Kidney (tissue), 14 donors: ENCODE measurements around the gene ABLIM2. TPM values are rescaled to one million over a fixed set of nuclear protein-coding genes. Genes with fewer than 3 reads are reported as not detected.

Experiments used
- DNase-seq, 5 donors: peaks; one replicate each; pipeline ENCODE4 v3.0.0-alpha.2; 2013 to 2020
- FAIRE-seq: peaks from 2 replicates; lab custom pipeline; 2012; peaks lifted over from hg19 to GRCh38; lab: Jason Lieb, UNC
- H3K27ac ChIP-seq, 2 donors: one replicate each; pipeline ENCODE4 v1.7.0; 2013; ENCODE audit warnings: low read depth in 2 of 2, low read length in 2 of 2, inconsistent platforms in 1 of 2
- H3K27me3 ChIP-seq: one replicate; pipeline ENCODE4 v1.7.1; 2013; ENCODE audit warnings: low read length, inconsistent platforms; ENCODE audit not compliant: control insufficient read depth, insufficient read depth
- H3K36me3 ChIP-seq, 3 donors: one replicate each; pipeline versions ENCODE4 v1.7.0 to v1.7.1; 2013; ENCODE audit warnings: low read length in 3 of 3, control low read depth in 1 of 3, inconsistent platforms in 1 of 3; ENCODE audit not compliant: insufficient read depth in 3 of 3, control insufficient read depth in 2 of 3
- H3K4me1 ChIP-seq, 3 donors: one replicate each; pipeline versions ENCODE4 v1.7.0 to v1.7.1; 2013; ENCODE audit warnings: low read length in 3 of 3, inconsistent platforms in 1 of 3, low read depth in 1 of 3; ENCODE audit not compliant: control insufficient read depth in 2 of 3, insufficient read depth in 2 of 3
- H3K4me3 ChIP-seq, 3 donors: one replicate each; pipeline versions ENCODE4 v1.7.0 to v1.8.1; 2013; ENCODE audit warnings: low read length in 3 of 3, control low read depth in 1 of 3, inconsistent platforms in 1 of 3
- H3K9ac ChIP-seq, 3 donors: one replicate each; pipeline versions ENCODE4 v1.7.0 to v1.7.1; 2013; ENCODE audit warnings: low read length in 3 of 3, control low read depth in 1 of 3, inconsistent platforms in 1 of 3
- H3K9me3 ChIP-seq, 3 donors: one replicate each; pipeline versions ENCODE4 v1.7.0 to v1.7.1; 2013; ENCODE audit warnings: low read length in 3 of 3, control low read depth in 1 of 3, inconsistent platforms in 1 of 3; ENCODE audit not compliant: control insufficient read depth in 2 of 3, insufficient read depth in 1 of 3
- CTCF ChIP-seq: IDR thresholded peaks from 3 replicates; pipeline ENCODE4 v1.5.1; 2012; ENCODE audit warnings: mild to moderate bottlenecking, moderate library complexity, borderline replicate concordance; ENCODE audit not compliant: insufficient read depth; ENCODE audit errors: extremely low read depth
- intact Hi-C: fragments of 100-400 bp; cut with DNase I; formaldehyde crosslinking; loops from one replicate; pipeline ENCODE4 v1.11.1; 2022
- polyA plus RNA-seq: library from polyadenylated mRNA; stranded (reverse); fragments of 350-450 nt; fragmentation: Illumina TruSeq; extraction: RNeasy Lipid Tissue Mini Kit (QIAGEN cat#74804); gene quantifications from one replicate; pipeline ENCODE4 v1.2.3, GENCODE V29; 2014; ENCODE audit warnings: low read depth, low replicate concordance; ENCODE audit not compliant: insufficient read depth
- total RNA-seq: library from RNA; stranded (reverse); fragmentation: NEBNext Ultra II Directional; extraction: Animal tissue kit (Norgen Biotek cat#: 25700); gene quantifications from one replicate; pipeline ENCODE4 v1.2.1, GENCODE V29; 2021
- donor health status: control.
- donor health status: control.
- donor health status: control.
- donor health status: control.
- donor health status: control.
- donor health status: DM: yes; HTN: yes; CAD: no.
- donor health status: Normal renal cell carcinoma (clear cell type).

Gene ABLIM2
- total and polyA plus RNA-seq, 2 donors from 2014 or later: 9.5 to 23.3 TPM

- no peaks in the 10 kb centered on the region for H3K27me3 ChIP-seq
- FAIRE-seq (no peak), DNase-seq (no peak)
- no peak overlapping the region for H3K4me3 ChIP-seq
- no peaks in the 10 kb centered on the region for H3K36me3 ChIP-seq
- H3K27ac ChIP-seq: no peak overlapping the region
- peaks cover 0 to 3% (median 0%) of the 10 kb centered on the region in 3 donors for H3K9me3 ChIP-seq
- H3K4me1 ChIP-seq: no peaks in the 10 kb centered on the region
- H3K9ac ChIP-seq: no peak overlapping the region
- intact Hi-C loops: no loop called here
- no peak for TF ChIP-seq CTCF
These were observed 182.6 kb downstream of the ABLIM2 start for GRCh38 chr4:7976025-7976424.

- Histone ChIP-seq H3K9me3 (peaks cover 0 to 3% (median 0%) of the 10 kb centered on the region in 3 donors), H3K27ac (no peak overlapping the region), H3K27me3 (no peaks in the 10 kb centered on the region), H3K4me3 (no peak overlapping the region), H3K9ac (no peak overlapping the region), H3K36me3 (no peaks in the 10 kb centered on the region), H3K4me1 (peaks cover 0 to 7% (median 0%) of the 10 kb centered on the region in 3 donors)
- no peak for DNase-seq
- intact Hi-C loops: no loop called here
- no peak for FAIRE-seq
- no peak for TF ChIP-seq CTCF
These were observed 184.2 kb downstream of the ABLIM2 start for GRCh38 chr4:7974425-7974824.

GRCh38 chr4:7973545-7973981, 185.1 kb downstream of the ABLIM2 start:
- H3K27ac ChIP-seq: no peak overlapping the region
- no peaks in the 10 kb centered on the region for H3K36me3 ChIP-seq
- no peak overlapping the region for H3K9ac ChIP-seq
- H3K4me3 ChIP-seq: no peak overlapping the region
- H3K9me3 ChIP-seq: peaks cover 0 to 3% (median 0%) of the 10 kb centered on the region in 3 donors
- no peak for DNase-seq
- intact Hi-C loops: no loop called here
- no peak for FAIRE-seq
- no peak for TF ChIP-seq CTCF
- no peaks in the 10 kb centered on the region for H3K27me3 ChIP-seq
- peaks cover 0 to 10% (median 0%) of the 10 kb centered on the region in 3 donors for H3K4me1 ChIP-seq

GRCh38 chr4:7971881-7972500, 186.6 kb downstream of the ABLIM2 start:
- TF ChIP-seq CTCF: no peak
- H3K27ac ChIP-seq: no peak overlapping the region
- peaks cover 0 to 15% (median 0%) of the 10 kb centered on the region in 3 donors for H3K4me1 ChIP-seq
- no peak overlapping the region for H3K9ac ChIP-seq
- DNase-seq (peak in 1 of 5 donors; percentile 48), FAIRE-seq (no peak)
- H3K9me3 ChIP-seq: peaks cover 0 to 3% (median 0%) of the 10 kb centered on the region in 3 donors
- no peaks in the 10 kb centered on the region for H3K27me3 ChIP-seq
- H3K4me3 ChIP-seq: no peak overlapping the region
- no peaks in the 10 kb centered on the region for H3K36me3 ChIP-seq
- intact Hi-C loops: no loop called here
